ENCODE measurements around the gene TJP2.
"Not testable (repeated sequence)": the region's sequence is repeated elsewhere in the genome, so short reads cannot be mapped to it uniquely, and the experiment has no call there.

The TJP2 gene

DNA sequence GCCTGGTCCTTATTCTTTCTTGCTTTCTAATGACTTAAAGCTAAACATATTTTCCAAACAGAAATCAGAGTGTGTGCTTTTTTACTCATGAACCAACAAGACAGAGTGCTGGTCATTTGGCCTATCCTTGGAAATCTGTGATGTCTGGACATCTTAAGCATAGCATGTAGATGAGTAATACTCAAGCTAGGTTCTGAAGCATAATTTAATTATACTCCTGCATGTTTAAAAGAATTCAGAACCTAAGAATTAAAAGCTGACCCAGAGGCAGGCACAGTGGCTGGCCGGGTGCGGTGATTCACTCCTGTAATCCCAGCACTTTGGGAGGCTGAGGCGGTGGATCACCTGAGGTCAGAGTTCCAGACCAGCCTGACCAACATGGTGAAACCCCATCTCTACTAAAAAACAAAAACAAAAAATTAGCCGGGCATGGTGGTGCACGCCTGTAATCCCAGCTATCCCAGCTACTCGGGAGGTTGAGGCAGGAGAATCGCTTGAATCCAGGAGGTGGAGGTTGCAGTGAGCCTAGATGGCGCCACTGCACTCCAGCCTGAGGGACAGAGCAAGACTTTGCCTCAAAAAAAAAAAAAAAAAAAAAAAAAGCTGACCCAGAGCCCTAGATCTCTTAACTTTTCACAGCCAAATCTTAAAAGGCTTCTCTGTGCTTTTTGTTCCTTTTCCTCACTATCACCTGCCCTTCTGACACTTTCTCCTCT is 16.2 kb upstream of the TJP2 start:
- no peak for DNase-seq (ENCODE audit: low spot score)
- TF ChIP-seq, protein P1, sequence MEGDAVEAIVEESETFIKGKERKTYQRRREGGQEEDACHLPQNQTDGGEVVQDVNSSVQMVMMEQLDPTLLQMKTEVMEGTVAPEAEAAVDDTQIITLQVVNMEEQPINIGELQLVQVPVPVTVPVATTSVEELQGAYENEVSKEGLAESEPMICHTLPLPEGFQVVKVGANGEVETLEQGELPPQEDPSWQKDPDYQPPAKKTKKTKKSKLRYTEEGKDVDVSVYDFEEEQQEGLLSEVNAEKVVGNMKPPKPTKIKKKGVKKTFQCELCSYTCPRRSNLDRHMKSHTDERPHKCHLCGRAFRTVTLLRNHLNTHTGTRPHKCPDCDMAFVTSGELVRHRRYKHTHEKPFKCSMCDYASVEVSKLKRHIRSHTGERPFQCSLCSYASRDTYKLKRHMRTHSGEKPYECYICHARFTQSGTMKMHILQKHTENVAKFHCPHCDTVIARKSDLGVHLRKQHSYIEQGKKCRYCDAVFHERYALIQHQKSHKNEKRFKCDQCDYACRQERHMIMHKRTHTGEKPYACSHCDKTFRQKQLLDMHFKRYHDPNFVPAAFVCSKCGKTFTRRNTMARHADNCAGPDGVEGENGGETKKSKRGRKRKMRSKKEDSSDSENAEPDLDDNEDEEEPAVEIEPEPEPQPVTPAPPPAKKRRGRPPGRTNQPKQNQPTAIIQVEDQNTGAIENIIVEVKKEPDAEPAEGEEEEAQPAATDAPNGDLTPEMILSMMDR (IDR thresholded peaks at IDR 0.05; ENCODE audit: extremely low read depth, insufficient read depth, missing control alignments) = peak; percentile 11
- in situ Hi-C loops (cut with MboI; ENCODE audit: low pct_unique_long_range_greater_than_20kb, low sequenced_read_pairs, unreplicated experiment) = no loop called here

DNA sequence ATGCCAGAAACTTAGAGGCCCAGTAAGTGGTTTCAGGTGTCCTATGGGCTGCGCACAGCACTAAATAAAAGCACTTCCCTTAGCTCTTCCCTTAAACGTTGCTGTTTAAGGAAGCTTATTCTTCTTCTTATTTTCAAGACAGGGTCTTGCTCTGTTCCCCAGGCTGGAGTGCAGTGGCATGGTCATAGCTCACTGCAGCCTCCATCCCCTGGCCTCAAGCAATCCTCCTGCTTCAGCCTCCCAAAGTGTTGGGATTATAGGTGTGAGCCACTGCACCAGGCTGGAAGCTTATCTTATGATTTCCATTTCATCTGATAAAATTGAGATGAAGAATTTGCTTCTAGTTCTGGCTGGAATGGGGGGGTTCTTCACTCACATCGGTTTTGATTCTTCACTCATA is 15.6 kb upstream of the TJP2 start:
- no peak for DNase-seq (ENCODE audit: low spot score)
- in situ Hi-C loops (cut with MboI; ENCODE audit: low pct_unique_long_range_greater_than_20kb, low sequenced_read_pairs, unreplicated experiment) = no loop called here
- TF ChIP-seq, protein P1 (IDR thresholded peaks at IDR 0.05; ENCODE audit: extremely low read depth, insufficient read depth, missing control alignments) = no peak

DNA sequence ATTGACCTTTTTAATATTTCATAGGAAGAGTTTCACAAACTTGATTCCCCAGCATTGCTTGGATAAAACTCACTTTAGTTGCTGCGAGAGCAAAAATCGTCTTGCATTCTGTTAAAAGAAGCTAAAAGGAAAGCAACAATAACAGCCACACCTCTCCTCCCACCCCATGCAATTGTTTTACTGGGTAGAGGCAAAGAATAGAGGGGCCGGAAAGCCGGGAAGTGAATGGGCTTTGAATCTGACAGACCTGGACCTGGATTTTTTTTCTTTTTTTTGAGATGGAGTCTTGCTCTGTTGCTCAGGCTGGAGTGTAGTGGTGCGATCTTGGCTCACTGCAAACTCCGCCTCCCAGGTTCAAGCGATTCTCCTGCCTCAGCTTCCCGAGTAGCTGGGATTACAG is 9.5 kb upstream of the TJP2 start:
- in situ Hi-C loops (cut with MboI; ENCODE audit: low pct_unique_long_range_greater_than_20kb, low sequenced_read_pairs, unreplicated experiment); DNase-seq (ENCODE audit: low spot score): not testable (repeated sequence)

DNA sequence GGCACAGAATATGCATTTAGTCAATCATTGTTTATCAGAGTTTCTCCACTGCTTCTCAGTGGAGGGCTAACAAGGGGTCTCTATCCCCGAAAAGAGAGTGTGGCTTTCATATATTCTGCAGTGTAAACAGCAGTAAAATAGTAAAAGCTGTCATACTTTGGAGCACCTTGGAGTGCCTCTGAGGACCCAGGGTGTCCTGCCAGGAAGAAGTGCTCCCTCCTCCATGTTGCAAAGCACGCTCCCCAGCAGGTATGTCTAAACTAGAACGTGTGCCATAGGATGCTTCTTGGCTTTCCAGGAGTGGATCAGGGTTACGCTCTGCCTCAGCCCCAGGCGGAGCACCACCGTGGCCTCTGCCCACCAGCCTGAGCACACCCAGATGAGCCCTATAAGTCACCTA is 8.5 kb upstream of the TJP2 start:
- DNase-seq (ENCODE audit: low spot score) = no peak
- in situ Hi-C loops (cut with MboI; ENCODE audit: low pct_unique_long_range_greater_than_20kb, low sequenced_read_pairs, unreplicated experiment) = no loop called here
- TF ChIP-seq, protein P1 (IDR thresholded peaks at IDR 0.05; ENCODE audit: extremely low read depth, insufficient read depth, missing control alignments) = no peak

DNA sequence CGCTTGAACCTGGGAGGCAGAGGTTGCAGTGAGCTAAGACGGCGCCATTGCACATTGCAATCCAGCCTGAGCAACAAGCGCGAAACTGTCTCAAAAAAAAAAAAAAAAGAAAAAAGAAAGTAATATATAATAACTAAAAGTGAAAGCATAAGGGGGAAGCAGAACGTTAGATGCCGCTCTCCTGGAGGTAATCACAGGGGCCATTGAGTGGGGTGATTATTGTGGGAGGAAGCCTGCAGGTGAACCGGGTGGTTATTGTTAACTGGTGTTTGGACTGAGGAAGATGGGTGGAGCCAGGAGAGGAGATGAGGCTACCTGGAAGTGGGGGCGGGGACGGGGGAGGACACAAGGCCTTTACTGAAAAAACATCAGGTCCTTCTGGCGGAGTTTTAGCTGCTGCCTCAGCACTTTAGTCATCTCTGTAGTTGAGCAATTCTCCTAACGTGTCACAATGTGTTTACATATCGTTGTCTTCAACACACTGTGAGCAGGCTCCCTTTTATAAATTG is 5.3 kb upstream of the TJP2 start:
- TF ChIP-seq, protein P1 (IDR thresholded peaks at IDR 0.05; ENCODE audit: extremely low read depth, insufficient read depth, missing control alignments) = no peak
- in situ Hi-C loops (cut with MboI; ENCODE audit: low pct_unique_long_range_greater_than_20kb, low sequenced_read_pairs, unreplicated experiment) = no loop called here
- peak; percentile 52 for DNase-seq (ENCODE audit: low spot score)

DNA sequence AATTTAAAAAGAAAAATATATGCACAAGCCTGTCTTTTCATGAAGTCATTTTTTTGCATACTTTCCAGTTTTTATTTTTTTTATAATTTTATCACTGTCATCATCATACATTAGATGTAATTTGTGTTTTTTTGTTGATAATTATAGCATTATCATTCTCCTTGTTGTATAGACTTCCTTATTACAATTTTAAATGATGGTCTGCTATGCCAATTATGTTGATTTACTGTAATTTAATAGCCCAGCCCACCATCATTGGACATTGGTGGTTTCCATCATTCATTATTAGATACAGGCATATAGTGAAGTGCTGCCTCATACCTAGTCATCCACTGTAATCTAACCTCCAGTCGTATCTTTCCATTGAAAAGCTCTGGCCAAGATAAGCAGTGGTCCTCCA is 3.8 kb upstream of the TJP2 start:
- in situ Hi-C loops (cut with MboI; ENCODE audit: low pct_unique_long_range_greater_than_20kb, low sequenced_read_pairs, unreplicated experiment) = no loop called here
- TF ChIP-seq, protein P1 (IDR thresholded peaks at IDR 0.05; ENCODE audit: extremely low read depth, insufficient read depth, missing control alignments) = no peak

DNA sequence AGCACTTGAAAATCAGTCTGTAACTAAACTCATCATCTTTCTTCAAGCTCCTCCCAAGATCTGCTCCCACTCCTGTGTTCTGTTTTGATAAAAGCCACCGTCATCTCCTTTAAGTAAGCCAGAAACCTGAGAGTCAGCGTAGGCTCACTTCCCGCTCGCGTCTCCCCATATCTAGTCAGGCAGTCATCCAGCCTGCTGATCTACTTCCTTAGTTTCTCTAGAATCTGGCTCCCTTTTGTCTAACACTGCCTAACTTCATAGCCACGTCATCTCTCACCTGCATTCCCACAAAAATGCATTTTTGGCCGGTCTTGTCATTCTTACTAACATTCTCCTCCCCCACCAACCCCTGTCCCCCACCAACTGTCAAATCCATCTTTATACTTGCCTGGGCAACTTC is 3.0 kb upstream of the TJP2 start:
- TF ChIP-seq, protein P1 (IDR thresholded peaks at IDR 0.05; ENCODE audit: extremely low read depth, insufficient read depth, missing control alignments) = no peak
- in situ Hi-C loops (cut with MboI; ENCODE audit: low pct_unique_long_range_greater_than_20kb, low sequenced_read_pairs, unreplicated experiment) = no loop called here
- DNase-seq (ENCODE audit: low spot score) = no peak

More for the DNA sequence above, 3.8 kb upstream of the TJP2 start:
- no peak for DNase-seq (ENCODE audit: low spot score)
